GM12873 (cell line): Measurements from ENCODE around the gene TRMT2A.

Experiments used
- CTCF ChIP-seq: IDR thresholded peaks from 2 replicates; pipeline ENCODE4 v1.5.1; 2012; ENCODE audit warnings: low read depth, mild to moderate bottlenecking, moderate library complexity, low read length, control low read depth; ENCODE audit not compliant: insufficient read depth; ENCODE audit errors: missing control alignments

TRMT2A gene

DNA sequence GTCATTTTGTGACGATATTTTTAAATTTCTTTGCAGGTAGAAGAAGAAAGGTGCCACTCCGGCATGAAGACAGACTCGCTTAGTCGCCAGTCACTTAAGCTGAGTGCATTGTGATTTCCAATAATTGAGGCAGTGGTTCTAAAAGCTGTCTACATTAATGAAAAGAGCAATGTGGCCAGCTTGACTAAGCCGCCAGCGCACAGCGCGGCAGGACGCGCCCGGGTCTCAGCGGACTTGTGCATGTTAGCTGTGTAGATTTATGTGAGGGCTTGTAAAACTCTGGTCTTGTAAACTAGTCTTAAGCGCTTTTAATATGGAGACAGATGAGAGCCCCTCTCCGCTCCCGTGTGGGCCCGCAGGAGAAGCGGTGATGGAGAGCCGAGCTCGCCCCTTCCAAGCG lies 31.4 kb downstream of the TRMT2A start:
- TF ChIP-seq CTCF, result no peak

DNA sequence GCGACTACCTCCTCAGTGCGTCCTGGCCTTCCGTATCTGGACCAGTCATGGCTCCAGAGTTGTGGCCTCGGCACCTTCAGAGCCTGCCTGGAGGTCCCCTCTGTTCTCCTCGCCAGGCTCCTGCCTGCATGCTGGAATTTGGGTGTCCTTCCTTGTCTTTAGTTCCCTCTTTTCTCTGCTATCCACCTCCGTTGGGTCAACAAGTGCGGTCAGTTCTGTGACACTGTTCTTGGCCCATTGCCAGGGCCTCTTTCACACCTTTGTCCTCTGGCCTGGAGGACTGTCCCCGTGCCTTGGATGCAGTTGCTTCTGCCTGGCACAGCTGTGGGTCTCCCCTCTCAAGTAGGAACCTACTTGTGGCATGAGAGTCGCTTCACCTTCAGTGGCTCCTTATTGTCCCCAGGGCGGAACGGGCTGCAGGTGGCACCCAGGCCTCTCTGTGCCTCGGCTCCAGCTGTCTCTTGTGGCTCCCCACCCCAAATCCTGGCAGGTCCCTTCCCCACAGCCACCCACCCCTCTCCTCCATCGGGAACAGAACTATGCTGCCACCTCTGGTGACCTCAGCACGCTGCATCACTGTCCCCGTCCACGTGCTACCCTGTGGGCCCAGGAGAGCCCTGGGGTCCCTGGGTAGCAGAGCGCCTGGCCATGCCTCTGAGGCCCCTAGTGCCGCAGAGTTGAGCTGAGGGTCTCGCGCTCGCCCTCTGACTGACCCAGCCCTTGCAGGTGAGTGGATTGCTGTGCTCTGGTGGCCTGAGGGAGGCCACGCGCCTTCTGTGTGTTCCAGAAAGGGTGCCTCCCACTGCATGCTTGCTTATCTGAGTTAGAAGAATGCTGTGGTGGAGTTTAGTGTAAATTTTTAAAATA lies 32.2 kb downstream of the TRMT2A start:
- TF ChIP-seq CTCF, result peak; percentile 56

GRCh38 chr22:20083891-20084546 lies 33.0 kb downstream of the TRMT2A start:
- TF ChIP-seq CTCF, result no peak

DNA sequence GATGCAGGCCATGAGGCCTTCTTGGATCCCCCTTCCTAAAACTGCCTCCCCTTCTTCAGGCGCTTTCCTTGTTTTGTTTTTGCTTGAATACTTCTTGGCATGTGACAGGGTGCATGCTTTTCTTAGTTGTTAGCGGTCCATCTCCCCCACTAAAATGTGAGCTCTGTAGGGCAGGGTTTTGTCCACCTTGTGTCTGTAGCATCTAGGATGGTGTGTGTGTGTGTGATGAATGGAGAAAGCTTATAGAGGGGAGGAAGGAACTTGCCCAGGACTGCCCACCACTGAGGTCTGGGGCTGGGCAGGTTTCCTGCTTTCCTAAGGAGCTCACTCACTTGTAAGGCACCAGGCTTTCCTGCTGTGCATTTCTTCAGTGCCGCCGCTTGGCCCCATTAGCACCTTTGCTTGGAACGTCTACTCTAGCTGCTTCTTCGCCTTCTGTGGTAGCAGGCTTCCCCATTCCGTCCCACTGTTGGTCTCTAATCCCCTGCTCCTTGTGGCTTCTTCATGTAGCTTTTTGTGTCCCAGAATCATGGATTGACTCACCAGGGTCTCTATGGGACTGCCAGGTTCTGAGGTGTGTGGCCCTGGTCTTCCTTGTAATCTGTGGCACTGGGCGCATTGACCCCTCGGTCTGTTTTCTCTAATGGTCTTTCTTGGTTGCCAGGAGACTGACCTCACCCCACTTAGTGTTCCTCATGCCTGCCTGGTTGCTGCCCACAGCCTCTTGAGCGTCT lies 33.7 kb downstream of the TRMT2A start:
- no peak for TF ChIP-seq CTCF

DNA sequence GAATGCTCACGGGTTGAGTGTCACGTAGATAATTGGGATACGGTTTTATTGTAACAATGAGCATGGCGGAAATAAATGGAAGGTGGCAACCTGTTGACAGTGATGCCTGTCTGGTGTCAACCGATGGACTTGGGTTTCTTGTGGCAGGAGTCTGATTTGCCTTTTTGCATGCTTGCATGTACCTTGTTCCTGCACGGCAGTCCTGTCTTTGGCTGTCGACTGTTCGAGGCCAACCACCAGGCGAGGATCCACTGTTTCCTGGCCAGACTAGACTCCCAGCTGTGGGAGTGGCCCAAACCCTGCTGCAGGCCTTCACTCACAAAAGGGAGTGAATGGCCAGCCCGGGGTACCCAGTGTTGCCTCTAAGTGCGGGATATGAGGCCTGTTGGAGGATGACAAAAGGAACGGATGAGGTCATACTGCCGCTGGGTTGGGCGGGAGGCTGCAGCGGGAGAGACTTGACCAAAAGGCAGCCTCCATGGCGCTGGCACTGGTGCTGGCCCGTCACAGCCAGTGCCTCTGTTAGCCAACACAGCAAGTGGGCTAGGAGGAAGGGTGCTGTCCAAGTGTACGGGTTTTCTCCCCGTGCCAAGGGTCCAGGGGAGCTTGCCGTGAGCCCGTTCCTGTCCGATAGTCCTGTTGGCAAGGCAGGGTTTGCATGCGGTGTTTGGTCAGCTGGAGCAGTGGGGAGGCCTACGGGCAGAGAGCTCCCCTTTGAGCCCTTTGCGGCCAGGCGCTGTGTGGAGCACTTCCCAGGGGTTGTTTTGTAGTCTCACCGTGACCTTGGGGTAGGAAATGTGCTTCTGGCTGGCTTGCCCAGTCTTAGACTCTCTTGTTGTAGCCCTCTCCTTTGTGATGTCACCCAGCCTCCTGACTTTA lies 36.0 kb downstream of the TRMT2A start:
- TF ChIP-seq CTCF, result no peak

DNA sequence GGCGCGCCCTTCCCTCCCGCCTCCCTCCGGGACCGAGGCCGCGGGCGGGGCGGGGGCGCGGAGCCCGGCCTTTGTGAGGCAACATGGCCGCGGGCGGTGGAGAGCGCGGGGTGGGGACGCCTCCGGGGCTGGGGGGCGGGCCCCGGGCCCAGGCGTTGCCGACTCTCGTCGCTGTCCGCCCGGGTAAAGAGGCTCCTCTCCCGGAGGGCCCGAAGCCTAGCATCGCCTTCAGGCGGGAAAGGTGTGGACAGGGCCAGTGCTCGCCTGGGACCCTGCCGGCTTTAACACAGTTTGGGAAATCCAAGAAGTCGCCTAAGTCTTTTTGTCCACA lies 36.6 kb downstream of the TRMT2A start:
- TF ChIP-seq CTCF, result no peak
